Glomerular visceral epithelial cell (primary cell): Measurements from ENCODE around the gene MEIOC.
"Not testable (repeated sequence)": the region's sequence is repeated elsewhere in the genome, so short reads cannot be mapped to it uniquely, and the experiment has no call there.

Source experiments
- DNase-seq: peaks from one replicate; pipeline ENCODE4 v3.0.0-alpha.2; 2016; ENCODE audit errors: extremely low spot score

Gene MEIOC

GRCh38 chr17:44647736-44648135 is 8.5 kb upstream of the MEIOC start:
- no peak for DNase-seq

- no peak for DNase-seq
Measured at GRCh38 chr17:44648963-44649362, 7.3 kb upstream of the MEIOC start.

- no peak for DNase-seq
Measured at GRCh38 chr17:44651228-44651627, 5.0 kb upstream of the MEIOC start.

GRCh38 chr17:44652727-44653126 is 3.5 kb upstream of the MEIOC start:
- no peak for DNase-seq

- DNase-seq, result no peak
Measured at GRCh38 chr17:44653384-44653783, 2.9 kb upstream of the MEIOC start.

GRCh38 chr17:44653954-44654353 is 2.3 kb upstream of the MEIOC start:
- no peak for DNase-seq

- DNase-seq, result no peak
Measured at GRCh38 chr17:44661835-44662234, 5.6 kb downstream of the MEIOC start.

- DNase-seq, result no peak
Measured at GRCh38 chr17:44663095-44663494, 6.8 kb downstream of the MEIOC start.

- DNase-seq, result no peak
Measured at GRCh38 chr17:44664867-44665266, 8.6 kb downstream of the MEIOC start.

- no peak for DNase-seq
Measured at GRCh38 chr17:44666006-44666405, 9.7 kb downstream of the MEIOC start.

GRCh38 chr17:44672479-44673093 is 16.3 kb downstream of the MEIOC start:
- DNase-seq, result peak; percentile 11

GRCh38 chr17:44673893-44674292 is 17.6 kb downstream of the MEIOC start:
- DNase-seq, result no peak

- DNase-seq, result no peak
Measured at GRCh38 chr17:44677136-44677535, 20.9 kb downstream of the MEIOC start.

GRCh38 chr17:44683303-44683702 is 27.0 kb downstream of the MEIOC start:
- not testable (repeated sequence) for DNase-seq

GRCh38 chr17:44687756-44688155 is 31.5 kb downstream of the MEIOC start:
- DNase-seq, result no peak

GRCh38 chr17:44688200-44688599 is 31.9 kb downstream of the MEIOC start:
- DNase-seq, result no peak

- DNase-seq, result peak; percentile 18
Measured at GRCh38 chr17:44688675-44689476, 32.6 kb downstream of the MEIOC start.

GRCh38 chr17:44689477-44690217 is 33.4 kb downstream of the MEIOC start, which contains the start of gene CCDC43:
CCDC43 (minus strand) TSS chr17:44689776; CDS start chr17:44689753, 23 bp downstream.
- peak; percentile 94 for DNase-seq

GRCh38 chr17:44690746-44691306 is 34.6 kb downstream of the MEIOC start:
- not testable (repeated sequence) for DNase-seq

GRCh38 chr17:44693609-44694008 is 37.3 kb downstream of the MEIOC start:
- no peak for DNase-seq

- not testable (repeated sequence) for DNase-seq
Measured at GRCh38 chr17:44700288-44700687, 44.0 kb downstream of the MEIOC start.

- no peak for DNase-seq
Measured at GRCh38 chr17:44707755-44708400, 51.6 kb downstream of the MEIOC start.
